ENCODE measurements around the gene CIAO3.
A peak's percentile ranks its signal among the peaks of the same experiment; 100 is the strongest.

CIAO3 gene

GRCh38 chr16:710500-711075 lies 30.2 kb downstream of the CIAO3 start:
- Histone ChIP-seq H3K9ac (peak overlapping the region in 4 of 11 experiments; percentile 12 to 23 (median 16); a peak in 3 of 22 replicates), H3K4me3 (no peak overlapping the region; a peak in 1 of 20 replicates), H3K4me2 (peak overlapping the region in 9 of 11 experiments; percentile 25 to 82 (median 56); a peak in 17 of 22 replicates), H4K20me1 (peaks cover 0 to 79% (median 49%) of the 10 kb centered on the region in 11 experiments; a peak in 18 of 22 replicates), H3K36me3 (no peaks in the 10 kb centered on the region), H3K9me3 (replicated peaks in 1 of 11) (no peaks in the 10 kb centered on the region), H3K27ac (no peak overlapping the region), H3K4me1 (peaks cover 15 to 56% (median 47%) of the 10 kb centered on the region in 10 experiments), H3K27me3 (peaks cover 67 to 94% (median 89%) of the 10 kb centered on the region in 11 experiments)
- TF ChIP-seq Cebpa-rat (IDR thresholded peaks at IDR 0.05) = no peak

GRCh38 chr16:709566-710499 lies 31.0 kb downstream of the CIAO3 start:
- Histone ChIP-seq H3K9me3 (replicated peaks in 1 of 11) (no peaks in the 10 kb centered on the region), H4K20me1 (peaks cover 0 to 80% (median 50%) of the 10 kb centered on the region in 11 experiments; a peak in 17 of 22 replicates), H3K4me3 (no peak overlapping the region; a peak in 1 of 20 replicates), H3K9ac (no peak overlapping the region; a peak in 1 of 22 replicates), H3K27me3 (peaks cover 68 to 95% (median 89%) of the 10 kb centered on the region in 11 experiments), H3K36me3 (no peaks in the 10 kb centered on the region), H3K4me1 (peaks cover 10 to 57% (median 43%) of the 10 kb centered on the region in 10 experiments), H3K4me2 (peak overlapping the region in 8 of 11 experiments; percentile 54 to 82 (median 59); a peak in 16 of 22 replicates), H3K27ac (no peak overlapping the region)
- no peak for TF ChIP-seq Cebpa-rat (IDR thresholded peaks at IDR 0.05)

GRCh38 chr16:708959-709358 lies 31.8 kb downstream of the CIAO3 start:
- H3K36me3 ChIP-seq = no peaks in the 10 kb centered on the region

GRCh38 chr16:708019-708418 lies 32.8 kb downstream of the CIAO3 start:
- Histone ChIP-seq H3K27ac (no peak overlapping the region), H3K9me3 (replicated peaks in 1 of 11) (no peaks in the 10 kb centered on the region), H3K9ac (no peak overlapping the region), H4K20me1 (peaks cover 0 to 86% (median 67%) of the 10 kb centered on the region in 11 experiments; a peak in 18 of 22 replicates), H3K36me3 (no peaks in the 10 kb centered on the region), H3K27me3 (peaks cover 86 to 100% (median 96%) of the 10 kb centered on the region in 11 experiments), H3K4me1 (peaks cover 0 to 51% (median 35%) of the 10 kb centered on the region in 10 experiments; a peak in 16 of 20 replicates), H3K4me3 (no peak overlapping the region), H3K4me2 (no peak overlapping the region)
- no peak for TF ChIP-seq Cebpa-rat (IDR thresholded peaks at IDR 0.05)

More at GRCh38 chr16:708959-709358, 31.8 kb downstream of the CIAO3 start:
- no peak for TF ChIP-seq Cebpa-rat (IDR thresholded peaks at IDR 0.05)
- H3K4me2 ChIP-seq = no peak overlapping the region
- H3K9ac ChIP-seq = no peak overlapping the region
- H4K20me1 ChIP-seq = peaks cover 0 to 81% (median 58%) of the 10 kb centered on the region in 11 experiments; a peak in 17 of 22 replicates
- peaks cover 77 to 97% (median 89%) of the 10 kb centered on the region in 11 experiments for H3K27me3 ChIP-seq
- H3K4me3 ChIP-seq = no peak overlapping the region
- no peak overlapping the region for H3K27ac ChIP-seq
- H3K4me1 ChIP-seq = peaks cover 3 to 52% (median 37%) of the 10 kb centered on the region in 10 experiments
- no peaks in the 10 kb centered on the region for H3K9me3 ChIP-seq (replicated peaks in 1 of 11)

- H3K4me2 ChIP-seq = peak overlapping the region in 5 of 11 experiments; percentile 88 to 93 (median 91); a peak in 7 of 22 replicates
- no peak overlapping the region for H3K27ac ChIP-seq
- H3K36me3 ChIP-seq = no peaks in the 10 kb centered on the region
- H3K9me3 ChIP-seq (replicated peaks in 1 of 11) = no peaks in the 10 kb centered on the region
- no peak overlapping the region for H3K9ac ChIP-seq
- TF ChIP-seq Cebpa-rat (IDR thresholded peaks at IDR 0.05) = no peak
- H3K4me3 ChIP-seq = no peak overlapping the region
- H3K4me1 ChIP-seq = peaks cover 0 to 51% (median 35%) of the 10 kb centered on the region in 10 experiments; a peak in 16 of 20 replicates
- peaks cover 0 to 94% (median 76%) of the 10 kb centered on the region in 11 experiments; a peak in 18 of 22 replicates for H4K20me1 ChIP-seq
- peaks cover 96 to 100% (median 99%) of the 10 kb centered on the region in 11 experiments for H3K27me3 ChIP-seq
These were observed 33.7 kb downstream of the CIAO3 start for GRCh38 chr16:707062-707538.

- Histone ChIP-seq H3K4me1 (peaks cover 0 to 45% (median 31%) of the 10 kb centered on the region in 10 experiments; a peak in 16 of 20 replicates), H3K27me3 (peaks cover 100% of the 10 kb centered on the region in 11 experiments), H3K9me3 (replicated peaks in 1 of 11) (no peaks in the 10 kb centered on the region), H3K9ac (peak overlapping the region in 1 of 11 experiments; percentile 32; a peak in 1 of 22 replicates), H3K4me2 (peak overlapping the region; percentile 83 to 94 (median 91)), H3K36me3 (no peaks in the 10 kb centered on the region), H3K27ac (no peak overlapping the region), H4K20me1 (peaks cover 0 to 98% (median 76%) of the 10 kb centered on the region in 11 experiments; a peak in 18 of 22 replicates), H3K4me3 (peak overlapping the region; percentile 34 to 67 (median 57); a peak in 17 of 20 replicates)
- no peak for TF ChIP-seq Cebpa-rat (IDR thresholded peaks at IDR 0.05)
These were observed 34.4 kb downstream of the CIAO3 start for GRCh38 chr16:706189-707061.

- Histone ChIP-seq H3K4me3 (peak within 1 kb of the TSS; percentile 34 to 67 (median 57); a peak in 19 of 20 replicates), H3K9ac (peak within 1 kb of the TSS in 5 of 11 experiments; percentile 19 to 56 (median 47); a peak in 7 of 22 replicates), H4K20me1 (peaks cover 0 to 98% (median 76%) of the 10 kb centered on the region in 11 experiments; a peak in 18 of 22 replicates), H3K4me2 (peak within 1 kb of the TSS; percentile 83 to 94 (median 91)), H3K4me1 (peaks cover 0 to 37% (median 23%) of the 10 kb centered on the region in 10 experiments; a peak in 16 of 20 replicates), H3K9me3 (replicated peaks in 1 of 11) (no peaks in the 10 kb centered on the region), H3K27me3 (peaks cover 100% of the 10 kb centered on the region in 11 experiments), H3K27ac (no peak within 1 kb of the TSS), H3K36me3 (no peaks in the 10 kb centered on the region)
- TF ChIP-seq Cebpa-rat (IDR thresholded peaks at IDR 0.05) = no peak
These were observed 35.2 kb downstream of the CIAO3 start, which contains the start of gene FBXL16 for GRCh38 chr16:705431-706188. FBXL16 (minus strand) TSS chr16:705801; CDS start chr16:697405, 8,396 bp downstream.
